ENCODE measurements around the gene OR5AL1.

DNA sequence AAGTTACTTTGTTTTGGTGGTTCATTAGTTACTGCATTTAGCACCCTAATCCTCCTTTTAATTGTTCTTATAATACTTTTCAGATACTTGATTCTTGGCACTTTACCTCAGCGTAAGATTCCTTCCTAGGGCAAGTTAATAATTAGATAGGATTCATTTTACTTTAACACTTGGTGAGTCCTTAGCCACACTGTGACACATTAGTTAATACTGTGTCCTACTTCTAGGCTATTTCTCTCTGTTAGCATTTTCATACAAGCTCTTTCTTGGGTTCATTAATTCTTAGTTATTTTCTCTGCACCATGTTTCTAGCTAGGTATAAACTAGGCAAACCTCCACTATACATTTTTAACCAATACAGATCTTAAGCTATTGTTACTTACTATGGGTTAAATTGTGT is 44.6 kb downstream of the OR5AL1 start:
- TF ChIP-seq POLR2AphosphoS5 (IDR thresholded peaks at IDR 0.05) (no peak), POLR2A (IDR thresholded peaks at IDR 0.05) (no peak)
- TF ChIP-seq, protein P1, sequence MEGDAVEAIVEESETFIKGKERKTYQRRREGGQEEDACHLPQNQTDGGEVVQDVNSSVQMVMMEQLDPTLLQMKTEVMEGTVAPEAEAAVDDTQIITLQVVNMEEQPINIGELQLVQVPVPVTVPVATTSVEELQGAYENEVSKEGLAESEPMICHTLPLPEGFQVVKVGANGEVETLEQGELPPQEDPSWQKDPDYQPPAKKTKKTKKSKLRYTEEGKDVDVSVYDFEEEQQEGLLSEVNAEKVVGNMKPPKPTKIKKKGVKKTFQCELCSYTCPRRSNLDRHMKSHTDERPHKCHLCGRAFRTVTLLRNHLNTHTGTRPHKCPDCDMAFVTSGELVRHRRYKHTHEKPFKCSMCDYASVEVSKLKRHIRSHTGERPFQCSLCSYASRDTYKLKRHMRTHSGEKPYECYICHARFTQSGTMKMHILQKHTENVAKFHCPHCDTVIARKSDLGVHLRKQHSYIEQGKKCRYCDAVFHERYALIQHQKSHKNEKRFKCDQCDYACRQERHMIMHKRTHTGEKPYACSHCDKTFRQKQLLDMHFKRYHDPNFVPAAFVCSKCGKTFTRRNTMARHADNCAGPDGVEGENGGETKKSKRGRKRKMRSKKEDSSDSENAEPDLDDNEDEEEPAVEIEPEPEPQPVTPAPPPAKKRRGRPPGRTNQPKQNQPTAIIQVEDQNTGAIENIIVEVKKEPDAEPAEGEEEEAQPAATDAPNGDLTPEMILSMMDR (IDR thresholded peaks at IDR 0.05): no peak
